ENCODE measurements around the gene TSPEAR. TPM values are rescaled to one million over a fixed set of nuclear protein-coding genes. Genes with fewer than 3 reads are reported as not detected.
"Not testable (repeated sequence)": the region's sequence is repeated elsewhere in the genome, so short reads cannot be mapped to it uniquely, and the experiment has no call there.

The TSPEAR gene
- polyA plus RNA-seq, 3 donors, result 0.53 to 0.67 (median 0.62) TPM

DNA sequence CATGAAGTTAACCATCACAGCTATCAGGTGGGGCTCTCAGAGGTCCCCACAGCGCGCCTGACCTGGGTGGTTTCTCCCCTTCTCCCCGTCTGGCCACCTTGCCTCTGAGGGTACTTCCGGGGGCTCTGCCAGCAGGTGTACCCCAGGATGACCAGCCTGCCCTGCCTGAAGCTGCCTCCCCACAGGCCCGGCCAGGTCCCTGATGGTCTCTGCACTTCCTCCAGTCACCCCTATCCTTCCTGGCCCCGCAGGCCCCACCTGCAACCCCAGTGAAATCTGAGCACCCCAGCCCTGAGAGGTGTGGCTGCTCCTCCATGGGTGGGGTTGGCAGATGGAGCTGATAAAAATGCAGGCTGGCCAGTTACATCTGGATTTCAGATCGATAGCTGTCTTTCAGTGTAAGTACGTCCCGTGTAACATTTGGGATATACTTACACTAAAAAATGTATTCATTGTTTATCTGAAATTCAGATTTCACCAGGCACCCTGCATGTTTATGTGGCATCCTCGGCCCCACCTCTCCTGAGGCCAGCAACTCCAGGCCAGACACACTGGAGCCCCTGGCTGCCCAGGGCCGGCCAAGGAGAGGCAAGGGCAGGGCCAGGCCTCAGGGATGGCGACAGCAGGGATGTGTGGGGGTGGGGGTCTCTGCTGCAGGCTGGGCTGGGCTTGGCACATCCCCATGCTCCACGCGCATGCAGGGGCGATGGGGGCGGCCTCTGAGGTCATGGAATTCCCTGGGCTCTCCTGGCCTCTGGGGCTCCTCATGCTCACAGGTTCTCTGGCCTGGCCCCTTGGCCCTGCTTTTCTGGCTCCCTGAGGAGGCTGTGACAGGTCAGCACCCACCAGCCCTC is 230.9 kb downstream of the TSPEAR start:
- DNase-seq (ENCODE audit: low read depth in 3 of 3, low spot score in 2 of 3), result no peak

DNA sequence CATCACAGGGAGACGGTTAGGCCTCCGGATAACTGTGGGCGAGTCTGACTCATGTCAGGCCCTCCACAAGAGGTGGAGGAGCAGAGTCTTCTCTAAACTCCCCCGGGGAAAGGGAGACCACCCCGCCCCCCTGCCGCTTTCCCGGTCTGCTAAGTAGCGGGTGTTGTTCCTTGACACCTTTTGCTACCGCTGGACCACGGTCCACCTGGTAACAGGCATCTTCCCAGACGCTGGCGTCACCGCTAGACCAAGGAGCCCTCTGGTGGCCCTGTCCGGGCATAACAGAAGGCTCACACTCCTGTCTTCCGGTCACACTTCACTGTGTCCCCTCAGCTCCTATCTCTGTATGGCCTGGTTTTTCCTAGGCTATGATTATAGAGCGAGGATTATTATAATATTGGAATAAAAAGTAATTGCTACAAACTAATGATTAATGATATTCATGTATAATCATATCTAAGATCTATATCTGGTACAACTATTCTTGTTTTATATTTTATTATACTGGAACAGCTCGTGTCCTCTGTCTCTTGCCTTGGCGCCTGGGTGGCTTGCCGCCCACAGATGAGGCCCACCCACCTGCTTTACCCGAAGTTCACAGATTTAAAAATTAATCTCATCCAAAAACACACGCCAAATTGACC is 231.7 kb downstream of the TSPEAR start:
- not testable (repeated sequence) for DNase-seq (ENCODE audit: low read depth in 3 of 3, low spot score in 2 of 3)

DNA sequence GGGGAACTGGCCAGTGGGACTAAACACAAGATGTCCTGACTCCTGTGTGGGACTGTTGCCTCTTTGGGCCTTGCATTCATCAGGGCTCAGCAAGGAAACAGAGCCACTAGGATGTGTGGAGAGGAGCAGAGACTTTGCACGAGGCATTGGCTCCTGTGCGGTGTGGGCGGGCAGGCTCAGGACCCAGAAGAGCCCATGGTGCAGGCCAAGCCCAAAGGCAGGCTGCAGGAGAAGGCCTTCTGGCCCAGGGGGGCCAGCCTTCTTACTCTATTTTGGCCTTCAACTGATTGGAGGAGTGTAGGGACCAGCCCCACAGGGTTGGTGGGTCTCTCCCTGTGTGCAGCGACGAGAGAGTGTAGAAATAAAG is 232.6 kb downstream of the TSPEAR start:
- DNase-seq (ENCODE audit: low read depth in 3 of 3, low spot score in 2 of 3), result no peak

DNA sequence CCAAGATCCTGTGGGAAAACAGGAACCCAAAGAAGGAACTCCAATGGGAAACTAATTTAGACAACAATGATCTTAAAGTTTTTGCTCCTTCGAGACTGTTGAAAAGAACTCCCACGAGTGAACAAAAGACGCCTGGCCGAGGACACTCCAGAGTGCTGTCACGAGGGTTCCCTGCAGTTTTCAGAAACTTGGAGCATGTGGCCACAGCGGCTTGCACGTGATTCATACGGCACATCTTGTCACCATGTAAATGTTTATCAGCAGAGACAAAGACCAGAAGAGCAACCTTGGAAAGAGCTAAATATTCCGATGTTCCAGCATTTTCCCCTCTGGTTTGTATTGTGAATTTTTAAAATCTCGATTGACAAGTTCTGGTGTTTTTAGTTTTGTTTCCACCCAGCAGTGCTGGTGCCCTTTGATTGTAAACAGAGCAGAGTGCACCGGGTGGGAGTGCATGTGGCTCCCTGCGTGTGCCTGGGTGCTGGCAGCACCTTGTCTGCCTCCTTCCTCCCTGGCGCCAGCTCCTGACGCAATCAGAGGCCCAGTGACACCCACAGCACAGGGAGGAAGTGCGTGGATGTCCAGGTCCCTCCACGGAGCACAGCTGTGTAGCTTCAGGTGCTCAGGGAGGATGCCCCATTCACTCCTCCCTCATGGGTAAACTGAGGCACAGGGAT is 233.1 kb downstream of the TSPEAR start:
- no peak for DNase-seq (ENCODE audit: low read depth in 3 of 3, low spot score in 2 of 3)

DNA sequence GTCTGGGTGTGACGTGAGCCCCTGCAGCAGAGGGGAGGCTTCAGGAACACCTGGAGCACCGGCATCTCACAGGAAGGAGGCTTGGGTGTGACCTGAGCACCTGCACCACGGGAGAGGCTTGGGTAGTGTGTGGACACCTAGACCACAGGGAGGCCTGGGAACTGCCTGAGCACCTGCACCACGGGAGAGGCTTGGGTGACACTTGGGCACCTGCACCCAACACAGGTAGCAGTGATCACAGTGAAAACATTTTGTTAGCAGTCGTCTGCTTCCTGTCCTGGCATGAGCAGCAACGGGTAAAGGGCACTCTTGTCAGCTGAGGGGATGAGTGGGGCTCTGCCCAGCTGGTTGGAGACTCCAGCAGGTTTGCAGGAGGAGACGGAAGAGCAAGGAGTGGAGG is 233.7 kb downstream of the TSPEAR start:
- no peak for DNase-seq (ENCODE audit: low read depth in 3 of 3, low spot score in 2 of 3)

DNA sequence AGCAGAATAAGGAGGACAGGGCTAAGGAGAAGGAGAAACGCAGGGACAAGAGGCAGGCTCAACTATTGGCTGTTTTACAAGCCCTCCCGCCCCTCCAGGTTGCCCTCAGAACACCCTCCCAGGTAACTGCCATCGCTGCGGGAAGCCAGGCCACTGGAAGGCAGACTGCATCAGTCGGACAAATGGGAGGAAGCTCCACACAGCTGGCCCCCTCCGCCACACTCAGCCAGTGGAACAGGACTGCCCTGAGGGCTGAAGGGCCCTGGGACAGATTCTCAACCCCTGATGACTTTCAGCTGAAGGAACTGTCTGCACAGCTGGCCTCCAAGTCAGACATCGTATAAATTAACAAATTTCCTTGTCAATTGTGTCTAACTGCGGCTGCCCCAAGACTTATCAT is 234.2 kb downstream of the TSPEAR start:
- no peak for DNase-seq (ENCODE audit: low read depth in 3 of 3, low spot score in 2 of 3)

DNA sequence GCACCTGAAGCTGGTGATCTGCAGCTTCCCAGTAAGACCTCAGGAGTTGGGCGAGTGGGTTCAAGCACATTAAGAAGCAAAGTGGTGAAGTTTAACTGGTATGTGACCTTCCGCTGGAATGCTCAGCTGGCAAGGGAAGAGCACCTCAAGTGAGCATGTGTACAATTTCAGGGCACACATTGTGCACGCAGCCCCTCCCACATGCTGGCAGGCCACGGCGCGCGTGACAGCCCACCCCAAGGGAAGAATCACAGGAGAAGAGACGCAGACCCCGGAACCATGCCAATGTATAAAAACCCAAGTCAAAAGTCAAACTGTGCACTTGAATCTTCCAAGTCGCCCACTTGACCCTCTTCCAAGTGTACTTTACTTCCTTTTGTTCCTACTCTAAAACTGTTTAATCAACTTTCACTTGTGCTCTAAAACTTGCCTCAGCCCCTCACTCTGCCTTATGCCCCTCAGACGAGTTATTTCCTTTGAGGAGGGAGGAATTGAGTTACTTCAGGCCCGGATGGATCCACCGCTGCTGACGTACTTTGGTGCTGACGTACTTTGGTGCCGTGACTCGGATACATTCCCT is 236.0 kb downstream of the TSPEAR start:
- DNase-seq (ENCODE audit: low read depth in 3 of 3, low spot score in 2 of 3), result no peak

DNA sequence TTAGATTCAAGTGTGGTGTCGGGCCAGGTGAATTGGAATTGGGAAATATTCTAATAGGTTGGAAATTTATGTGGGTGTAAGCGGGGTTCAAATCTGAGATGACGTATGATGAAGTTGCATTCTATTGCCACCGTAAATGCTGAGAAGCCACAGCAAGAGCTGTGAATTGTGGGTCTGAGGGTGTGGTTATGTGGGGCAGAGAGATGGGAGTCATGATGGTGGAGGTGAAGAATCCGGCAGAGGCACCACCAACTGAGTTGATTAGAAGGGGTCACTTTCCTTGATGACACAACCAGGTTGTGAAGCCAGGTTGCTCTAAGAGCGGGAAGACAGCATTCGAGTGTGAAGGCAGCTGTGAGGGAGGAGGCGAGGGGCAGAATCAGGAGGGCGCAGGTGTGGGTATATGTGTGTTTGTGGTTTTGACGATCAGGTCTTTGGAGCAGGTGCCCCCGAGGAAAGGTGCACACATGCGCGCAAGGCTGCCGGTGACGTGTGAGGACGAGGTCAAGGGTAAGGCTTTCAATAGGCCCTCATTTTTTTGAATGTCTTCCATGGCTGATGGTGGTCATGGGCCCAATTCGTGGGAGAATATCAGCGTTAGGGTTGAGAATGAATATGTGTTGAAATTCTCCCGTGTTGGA is 237.3 kb downstream of the TSPEAR start:
- DNase-seq (ENCODE audit: low read depth in 3 of 3, low spot score in 2 of 3), result no peak

DNA sequence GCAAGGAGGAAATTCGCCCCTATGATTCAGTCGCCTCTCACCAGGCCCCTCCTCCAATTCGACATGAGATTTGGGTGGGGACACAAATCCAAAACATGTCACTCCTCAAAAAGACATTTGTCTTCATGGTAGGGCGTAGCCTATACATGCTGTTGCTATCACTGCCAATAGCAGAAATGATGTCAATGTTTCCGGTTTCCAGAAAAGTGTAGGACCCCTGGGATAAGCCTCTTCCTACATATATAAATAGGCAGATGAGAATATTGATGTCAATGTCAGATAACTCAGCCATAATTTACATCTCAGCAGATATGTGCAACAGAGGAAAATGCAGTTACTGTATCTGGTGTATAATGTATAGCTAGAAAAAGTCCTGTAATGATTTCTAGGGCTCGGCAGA is 239.4 kb downstream of the TSPEAR start:
- no peak for DNase-seq (ENCODE audit: low read depth in 3 of 3, low spot score in 2 of 3)

DNA sequence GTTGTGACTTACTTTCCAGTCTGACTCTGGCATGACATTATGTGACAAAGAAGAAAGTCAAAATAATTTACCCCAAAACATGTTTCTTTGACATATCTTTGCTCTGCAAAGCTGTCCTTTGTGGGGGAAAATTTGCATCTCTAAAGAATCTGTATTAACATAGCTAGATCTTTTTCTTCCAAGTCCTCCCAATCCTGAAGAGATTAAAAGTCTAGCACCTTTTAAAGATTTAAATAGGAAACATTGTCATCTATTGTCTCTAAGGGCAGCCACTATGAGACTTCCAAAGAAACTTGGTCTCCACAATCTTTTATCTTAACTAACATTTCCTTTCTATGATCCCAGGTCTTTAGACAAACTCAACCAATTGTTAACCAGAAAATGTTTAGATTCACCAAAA is 240.0 kb downstream of the TSPEAR start:
- no peak for DNase-seq (ENCODE audit: low read depth in 3 of 3, low spot score in 2 of 3)

DNA sequence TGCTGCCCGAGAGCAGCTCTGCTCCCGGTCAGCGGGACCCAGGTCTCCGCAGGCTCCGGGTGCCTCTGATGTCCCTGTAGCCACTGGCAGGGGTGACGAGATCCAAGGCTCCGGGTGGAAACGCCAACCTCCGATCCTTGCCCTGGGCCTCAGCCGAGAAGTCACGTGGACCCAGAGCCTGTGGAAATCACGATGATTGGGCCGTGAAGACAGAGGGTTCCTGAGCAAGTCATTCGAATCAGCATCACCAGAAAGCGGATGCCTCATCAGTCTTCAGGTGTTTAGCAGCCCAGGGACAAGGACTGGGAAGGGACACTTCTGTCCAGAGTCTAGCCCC is 243.5 kb downstream of the TSPEAR start:
- DNase-seq (ENCODE audit: low read depth in 3 of 3, low spot score in 2 of 3), result no peak

DNA sequence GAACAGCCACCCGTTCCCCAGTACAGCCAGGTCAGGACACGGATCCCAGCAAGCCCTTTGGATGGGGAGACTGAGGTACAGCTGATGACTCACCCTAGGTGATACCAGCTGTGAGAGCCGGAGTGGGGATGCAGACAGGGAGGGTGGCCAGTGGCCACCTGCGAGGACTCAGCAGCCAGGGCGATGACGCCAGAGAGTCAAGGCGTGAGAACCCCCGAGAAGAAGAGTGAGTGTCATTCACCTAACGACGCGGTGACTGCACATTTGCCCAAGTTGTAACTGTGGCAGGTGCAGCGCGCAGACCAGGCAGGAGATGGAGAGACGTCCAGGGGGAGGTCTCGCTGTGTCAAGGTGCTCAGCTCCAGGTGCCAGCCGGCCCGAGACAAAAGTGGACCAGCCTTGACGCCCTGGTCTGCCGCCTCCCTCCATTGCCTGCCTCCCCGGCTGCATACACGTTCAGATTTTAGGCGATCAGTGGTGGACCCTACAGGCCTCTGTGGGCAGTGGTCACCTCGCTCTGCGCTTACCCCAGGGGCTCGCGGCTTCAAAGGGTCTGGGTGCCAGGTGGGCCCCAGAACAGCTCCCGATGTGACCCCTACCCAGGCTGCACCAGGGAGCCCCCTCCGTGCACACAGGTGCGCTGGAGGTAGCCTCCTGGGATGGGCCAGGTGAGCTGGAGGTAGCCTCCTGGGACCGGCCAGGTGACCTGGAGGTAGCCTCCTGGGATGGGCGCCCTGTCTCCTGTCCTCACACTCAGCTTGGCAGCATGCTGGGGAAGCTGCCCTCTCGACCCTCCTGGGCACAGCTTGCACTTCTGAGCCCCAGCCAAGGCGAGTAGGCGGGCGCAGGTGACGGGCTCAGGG is 244.1 kb downstream of the TSPEAR start:
- no peak for DNase-seq (ENCODE audit: low read depth in 3 of 3, low spot score in 2 of 3)

DNA sequence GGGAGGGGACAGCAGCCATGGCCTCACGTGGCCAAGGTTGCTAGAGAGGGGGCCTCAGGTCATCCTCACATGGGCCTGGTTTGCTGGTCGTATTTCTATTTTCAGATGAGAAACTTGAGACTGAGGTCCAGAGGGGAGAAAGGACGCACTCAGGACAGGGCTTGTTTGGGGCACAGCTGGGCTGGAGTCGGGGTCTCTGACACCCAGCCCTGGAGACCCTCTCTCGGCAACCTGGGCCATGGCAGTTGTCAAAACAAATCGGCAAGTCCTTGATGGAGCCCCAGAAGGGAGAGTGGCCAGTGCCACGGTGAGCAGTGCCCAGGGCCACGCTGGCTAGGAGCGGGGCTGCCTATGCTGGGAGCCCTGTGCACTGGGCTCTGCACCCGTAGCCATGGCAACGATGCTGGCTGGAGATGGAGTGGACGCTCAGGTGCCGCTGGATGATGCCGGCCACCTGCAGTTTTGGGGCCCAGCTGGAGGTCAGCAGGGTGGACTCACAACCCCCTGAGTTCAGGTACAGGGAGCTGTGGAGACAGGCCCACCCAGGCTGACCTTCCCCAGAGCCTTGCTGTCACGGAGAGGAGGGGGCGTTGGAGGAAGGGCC is 244.9 kb downstream of the TSPEAR start:
- DNase-seq (ENCODE audit: low read depth in 3 of 3, low spot score in 2 of 3), result no peak

DNA sequence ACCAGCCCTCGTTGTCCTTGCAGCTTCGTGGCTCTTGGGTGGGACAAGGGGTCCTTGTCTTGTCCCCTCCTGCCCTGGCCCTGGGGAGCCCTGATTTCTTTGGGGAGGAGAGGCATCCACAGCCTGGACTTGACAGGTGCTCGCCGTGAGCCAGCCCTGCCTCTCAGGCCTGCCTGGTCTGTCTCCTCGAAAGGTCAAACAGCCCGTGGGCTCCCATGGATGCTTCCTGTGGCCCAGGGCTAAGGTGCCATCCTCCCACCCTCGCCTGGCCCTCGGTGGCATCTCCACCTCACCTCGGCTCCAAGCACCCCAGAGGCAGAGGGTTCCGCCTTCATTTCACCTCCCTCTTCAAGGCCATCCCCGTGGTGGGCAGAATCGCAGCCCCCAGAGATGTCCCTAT is 247.0 kb downstream of the TSPEAR start:
- no peak for DNase-seq (ENCODE audit: low read depth in 3 of 3, low spot score in 2 of 3)

DNA sequence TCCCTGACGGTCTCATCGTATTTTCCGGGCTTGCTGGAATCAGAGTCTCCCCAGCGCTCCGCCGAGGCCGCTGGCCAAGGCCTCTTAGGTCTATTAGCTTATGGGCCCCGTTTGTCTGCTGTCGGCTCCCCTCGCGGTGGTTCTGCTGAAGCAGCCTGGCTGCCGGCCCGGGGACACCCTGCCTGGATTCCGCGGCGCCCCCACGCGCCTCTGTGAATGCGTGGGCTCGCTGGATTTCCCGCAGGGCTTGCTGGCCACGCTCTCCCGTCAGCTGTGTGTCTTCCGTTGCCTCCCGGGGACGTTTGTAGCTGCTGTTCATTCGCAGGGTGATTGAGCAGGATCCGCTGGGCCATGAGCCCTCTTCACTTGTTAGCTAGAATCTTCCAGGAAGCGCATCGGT is 247.6 kb downstream of the TSPEAR start:
- DNase-seq (ENCODE audit: low read depth in 3 of 3, low spot score in 2 of 3), result no peak

DNA sequence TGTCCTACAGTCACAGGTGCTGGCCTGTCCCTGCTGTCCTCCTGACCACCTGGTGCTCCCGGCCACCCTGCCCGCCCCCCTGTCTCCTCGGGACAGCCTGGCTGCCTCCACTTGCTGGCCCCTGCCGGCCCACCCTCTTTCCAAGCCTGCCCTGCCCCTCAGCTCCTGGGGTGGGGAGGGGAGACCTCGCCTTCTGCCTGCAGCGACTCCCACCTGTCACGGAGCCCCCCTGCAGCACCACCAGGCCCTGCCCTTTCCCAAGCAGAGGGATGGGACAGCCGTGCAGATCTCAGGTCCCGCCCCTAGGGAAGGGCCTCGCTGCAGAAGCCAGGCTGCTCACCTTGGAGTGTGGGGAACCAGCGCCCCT is 248.6 kb downstream of the TSPEAR start:
- DNase-seq (ENCODE audit: low read depth in 3 of 3, low spot score in 2 of 3), result no peak

DNA sequence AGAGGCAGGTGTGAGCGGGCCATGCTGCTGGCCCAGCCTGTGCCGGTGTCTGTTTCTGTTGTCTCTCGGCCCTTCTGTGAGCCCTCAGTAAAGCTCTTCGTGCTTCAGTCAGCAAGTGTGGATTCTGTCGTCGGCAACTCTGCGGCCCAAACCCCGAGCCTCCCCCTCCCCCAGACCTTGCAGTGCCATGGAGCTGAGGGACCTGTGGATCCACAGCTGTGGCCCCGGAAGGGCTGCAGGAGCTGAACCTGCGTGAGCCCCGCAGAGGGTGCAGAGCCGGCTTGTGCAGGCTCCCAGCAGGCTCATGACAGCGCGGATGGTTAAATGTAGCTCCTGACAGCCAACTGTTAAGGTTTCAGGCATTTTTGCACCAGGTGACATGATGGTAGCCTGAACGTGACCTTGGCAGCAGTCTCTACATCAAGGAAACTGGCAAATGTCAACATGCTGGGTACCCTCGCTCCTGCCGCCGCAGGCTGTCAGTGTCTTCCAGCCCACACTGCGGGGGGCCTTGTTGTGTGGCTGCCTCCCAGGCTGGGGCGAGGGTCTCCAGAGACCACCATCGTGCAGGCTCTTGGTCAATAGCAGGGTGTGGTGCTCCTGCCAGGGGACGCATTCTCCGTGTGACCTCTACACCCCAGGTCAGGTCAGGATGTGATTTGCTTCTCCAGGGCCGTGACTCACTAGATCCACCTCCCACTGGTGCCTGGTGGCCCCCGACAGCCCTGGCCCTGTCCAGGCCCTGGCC is 249.1 kb downstream of the TSPEAR start:
- no peak for DNase-seq (ENCODE audit: low read depth in 3 of 3, low spot score in 2 of 3)

DNA sequence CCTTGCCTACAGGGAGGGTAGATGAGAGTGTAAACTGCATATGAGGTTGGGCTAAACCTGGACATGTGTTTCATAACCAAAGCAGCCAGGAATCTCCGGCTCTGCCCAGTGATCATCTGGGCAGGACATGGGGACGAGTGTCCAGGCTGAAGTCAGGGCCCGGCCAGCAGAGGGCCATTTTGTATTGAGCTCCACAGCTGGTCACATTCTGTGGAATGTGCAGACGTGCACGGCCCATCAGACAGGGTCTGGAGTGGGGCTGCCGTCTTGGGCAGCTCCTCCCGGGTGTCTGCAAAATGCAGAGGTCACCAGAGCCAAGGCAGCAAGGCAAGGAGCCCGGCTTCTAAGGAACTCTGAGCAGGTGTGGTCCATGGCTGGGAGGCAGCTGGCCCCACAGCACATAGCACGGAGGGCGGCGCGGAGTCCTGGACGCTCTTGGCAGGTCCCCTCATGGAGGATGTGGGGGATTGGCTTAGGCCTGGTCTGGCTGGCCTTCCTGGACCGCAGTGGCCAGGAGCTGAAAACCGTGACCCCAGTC is 249.8 kb downstream of the TSPEAR start:
- no peak for DNase-seq (ENCODE audit: low read depth in 3 of 3, low spot score in 2 of 3)

DNA sequence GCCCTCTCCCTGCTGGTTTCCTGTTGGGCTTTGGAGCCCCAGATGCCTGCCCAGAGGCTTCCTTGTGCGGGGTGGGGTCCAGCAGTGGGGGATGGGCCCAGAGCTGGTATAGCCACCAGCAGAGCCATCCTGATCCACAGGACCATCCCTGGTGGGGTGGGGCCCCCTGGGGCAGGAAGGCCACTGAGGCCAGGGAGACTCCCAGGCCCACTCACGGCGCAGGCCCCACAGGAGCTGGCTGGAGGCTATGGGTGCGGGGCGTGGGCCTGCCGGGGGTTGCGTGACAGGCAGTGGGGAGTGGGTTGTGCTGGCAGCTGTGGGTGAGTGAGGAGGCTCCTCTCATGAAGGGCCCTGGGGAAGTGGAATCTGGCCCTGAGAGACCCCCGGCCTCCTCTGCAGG is 250.4 kb downstream of the TSPEAR start:
- DNase-seq (ENCODE audit: low read depth in 3 of 3, low spot score in 2 of 3), result no peak
